OCI-LY7 (cell line): ENCODE results near the gene RNF26.

Source experiments
- CTCF ChIP-seq: fragments of 200-600 bp; sonication (generic); conservative IDR thresholded peaks from 2 replicates; pipeline ENCODE4 v1.5.1; 2014; ENCODE audit warnings: mild to moderate bottlenecking, antibody characterized with exemption, low read length, moderate library complexity, mixed read lengths
- EZH2phosphoT487 ChIP-seq: fragments of 200-600 bp; sonication (generic); IDR thresholded peaks from 2 replicates; pipeline ENCODE4 v1.6.1; 2018; ENCODE audit warnings: low read depth, borderline replicate concordance, mild to moderate bottlenecking, mixed run types, antibody characterized with exemption, low read length, moderate library complexity, mixed read lengths

GRCh38 chr11:119341222-119342022 lies 7.1 kb downstream of the RNF26 start:
- TF ChIP-seq CTCF: no peak
- TF ChIP-seq EZH2phosphoT487: no peak
